GM18861 (cell line): ENCODE measurements around the gene TAAR5.
"Not testable (repeated sequence)": the region's sequence is repeated elsewhere in the genome, so short reads cannot be mapped to it uniquely, and the experiment has no call there.

Source experiments
- ATAC-seq: cut with Tn5 transposase; IDR thresholded peaks from one replicate; pipeline ENCODE4 v1.9.1; 2021; ENCODE audit not compliant: unreplicated experiment

Gene TAAR5

GRCh38 chr6:132571774-132572173 is 17.8 kb downstream of the TAAR5 start:
- ATAC-seq: no peak

- ATAC-seq: no peak
These were observed 19.2 kb downstream of the TAAR5 start, which contains the start of gene TAAR6 for GRCh38 chr6:132570221-132570777. Gene TAAR6 (plus strand): TSS chr6:132570322. CDS start chr6:132570322, 0 bp downstream.

DNA sequence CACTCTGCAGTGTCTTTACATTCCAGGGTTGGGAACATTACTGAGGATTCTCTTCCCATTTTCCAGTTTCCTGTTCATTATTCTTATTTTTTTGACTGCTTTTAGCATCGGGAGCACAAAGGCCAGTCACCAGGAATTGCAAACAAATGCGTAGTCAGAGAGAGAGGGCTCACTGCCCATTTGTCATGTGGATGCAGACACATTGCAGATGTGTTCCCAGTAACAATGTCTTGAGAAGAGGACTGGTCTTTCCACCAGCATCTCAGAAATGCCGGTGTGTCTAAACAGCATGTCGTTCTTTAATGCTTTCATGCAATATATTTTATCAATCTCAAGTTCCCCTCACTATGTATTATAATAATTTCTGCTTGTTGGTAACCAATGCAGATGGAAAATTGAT is 20.4 kb downstream of the TAAR5 start:
- no peak for ATAC-seq

GRCh38 chr6:132568611-132569010 is 20.9 kb downstream of the TAAR5 start:
- ATAC-seq: no peak

DNA sequence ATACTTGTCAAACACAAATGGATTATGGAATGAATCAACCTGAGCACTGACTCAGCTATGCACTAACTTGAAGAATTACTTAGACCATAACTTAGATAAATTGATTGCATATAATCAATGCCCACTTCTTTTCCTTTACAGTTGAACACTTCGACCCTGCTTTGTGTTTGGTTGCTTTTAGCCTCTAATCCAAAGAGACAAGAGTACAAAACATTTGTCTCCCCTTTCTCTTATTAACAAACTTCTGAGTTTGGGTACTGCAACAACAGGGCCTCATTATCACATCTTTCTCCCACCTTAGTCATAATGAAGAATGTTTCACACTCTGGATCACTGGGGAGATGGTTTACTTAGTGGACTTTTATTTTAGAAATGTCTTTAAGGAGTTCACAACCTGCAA is 22.0 kb downstream of the TAAR5 start:
- no peak for ATAC-seq

DNA sequence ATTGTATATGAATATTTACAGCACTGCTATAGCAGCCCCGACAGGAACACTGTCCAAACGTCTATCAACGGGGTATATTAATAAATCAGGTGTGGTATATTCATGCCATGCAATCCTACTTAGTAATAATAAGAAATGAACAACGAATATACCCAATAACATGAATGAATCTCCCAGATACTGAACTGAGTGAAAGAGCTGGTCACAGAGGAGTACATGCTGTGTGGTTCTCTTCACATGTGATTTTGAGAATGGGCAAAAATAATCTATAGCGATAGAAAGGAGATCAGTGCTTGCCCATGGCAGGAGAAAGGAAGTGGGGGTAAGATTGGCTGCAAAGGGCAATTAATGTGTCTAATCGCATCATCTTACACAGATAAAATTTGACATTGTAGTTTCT is 23.1 kb downstream of the TAAR5 start:
- no peak for ATAC-seq

DNA sequence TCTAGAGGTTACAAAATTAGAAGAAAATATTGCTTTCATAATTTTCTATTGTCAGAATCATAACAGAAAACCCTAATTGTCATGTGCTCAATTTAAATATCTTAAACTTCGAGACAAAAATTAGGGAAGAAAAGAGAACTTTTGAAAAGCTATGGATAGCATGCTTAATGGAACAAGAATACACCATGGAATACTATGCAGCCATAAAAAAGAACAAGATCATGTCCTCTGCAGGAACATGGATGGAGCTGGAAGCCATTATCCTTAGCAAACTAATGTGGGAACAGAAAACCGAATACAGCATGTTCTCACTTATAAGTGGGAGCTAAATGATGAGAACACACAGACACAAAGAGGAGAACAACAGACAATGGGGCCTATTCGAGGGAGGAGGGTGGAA is 29.5 kb downstream of the TAAR5 start:
- not testable (repeated sequence) for ATAC-seq

- ATAC-seq: no peak
These were observed 37.2 kb downstream of the TAAR5 start, which contains the start of gene TAAR8 for GRCh38 chr6:132552372-132552771. Gene TAAR8 (plus strand): TSS chr6:132552672. CDS start chr6:132552693, 21 bp downstream.

DNA sequence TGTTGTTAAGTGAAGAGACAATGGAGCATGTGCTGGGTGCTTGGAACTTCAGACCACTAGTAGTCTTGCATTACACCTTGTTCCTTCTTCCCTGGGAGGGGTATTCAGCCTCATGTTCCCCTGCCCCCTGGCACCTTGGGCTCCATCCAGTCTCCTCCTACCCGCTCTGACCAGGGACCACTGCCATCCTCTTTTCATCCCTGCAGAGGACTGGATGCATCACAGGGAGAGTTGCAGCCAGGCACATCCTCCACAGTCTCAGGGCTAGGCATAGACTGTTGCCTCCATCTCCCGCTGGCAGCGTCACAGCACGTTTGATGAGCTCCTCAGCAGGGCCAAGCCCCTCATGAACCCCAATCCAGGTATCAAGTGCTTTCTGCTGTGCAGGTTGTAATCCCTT is 38.3 kb downstream of the TAAR5 start:
- no peak for ATAC-seq

DNA sequence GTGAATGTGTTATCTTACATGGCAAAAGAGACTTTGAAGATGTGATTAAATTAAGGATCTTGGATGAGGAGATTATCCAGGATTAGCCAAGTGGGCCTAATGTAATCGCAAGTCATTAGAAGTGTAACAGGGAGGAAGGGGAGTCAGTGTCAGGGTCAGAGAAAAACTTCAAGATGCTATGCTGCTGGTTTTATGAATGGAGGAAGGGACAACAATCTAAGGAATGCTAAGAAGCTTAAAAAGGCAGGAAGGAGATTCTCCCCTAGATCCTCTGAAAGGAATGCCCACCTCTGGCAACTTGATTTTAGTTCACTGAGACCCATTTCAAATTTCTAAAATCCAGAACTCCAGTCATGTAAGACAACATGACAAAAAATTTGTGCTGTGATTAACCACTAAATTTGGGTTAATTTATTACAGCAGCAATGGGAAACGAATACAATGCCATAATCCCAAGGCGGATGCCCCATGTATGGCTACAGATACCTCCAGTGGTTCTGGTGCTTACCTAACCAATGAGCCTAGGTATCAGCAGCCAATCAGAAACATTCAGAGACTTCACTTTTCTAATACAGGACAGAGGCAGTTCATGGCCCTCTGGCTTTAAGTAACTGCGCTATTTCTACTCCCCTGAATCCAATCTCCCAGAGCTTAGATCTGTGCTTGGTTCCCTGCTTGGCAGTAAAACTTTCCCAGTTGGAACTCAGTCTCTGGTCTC is 40.6 kb downstream of the TAAR5 start:
- ATAC-seq: no peak

GRCh38 chr6:132544826-132545225 is 44.7 kb downstream of the TAAR5 start:
- ATAC-seq: no peak
